CD4-positive, CD25-positive, alpha-beta regulatory T cell (primary cell): ENCODE results near the gene XYLT1. TPM values are rescaled to one million over a fixed set of nuclear protein-coding genes. Genes with fewer than 3 reads are reported as not detected.

ENCODE experiments used
- ATAC-seq, 2 donors: fragments of 150-1000 bp; cut with Tn5 transposase; one replicate each; pipeline ENCODE4 v1.10.0; 2021; ENCODE audit warnings: low read depth in 2 of 2, moderate number of reproducible peaks in 2 of 2, moderate library complexity in 1 of 2
- DNase-seq, 3 donors: peaks; one replicate each; pipeline versions ENCODE4 v3.0.0 to v3.0.0-alpha.2; 2012 to 2022; ENCODE audit warnings: mixed read lengths in 1 of 3
- H3K27ac ChIP-seq: one replicate; pipeline ENCODE4 v1.7.0; 2013; ENCODE audit warnings: mild to moderate bottlenecking, low read length; ENCODE audit not compliant: insufficient read depth, poor library complexity, severe bottlenecking
- H3K27me3 ChIP-seq: one replicate; pipeline ENCODE4 v1.7.0; 2013; ENCODE audit warnings: low read length; ENCODE audit not compliant: control insufficient read depth, insufficient read depth
- H3K36me3 ChIP-seq: one replicate; pipeline ENCODE4 v1.7.0; 2013; ENCODE audit warnings: mild to moderate bottlenecking, low read length, moderate library complexity; ENCODE audit not compliant: control insufficient read depth, insufficient read depth
- H3K4me1 ChIP-seq: 2 replicates; pipeline ENCODE4 v1.7.0; 2013; ENCODE audit warnings: mild to moderate bottlenecking, low read length; ENCODE audit not compliant: insufficient read depth, control insufficient read depth, poor library complexity, severe bottlenecking
- H3K4me3 ChIP-seq: one replicate; pipeline ENCODE4 v1.7.0; 2013; ENCODE audit warnings: low read depth, mild to moderate bottlenecking, low read length, moderate library complexity
- H3K9me3 ChIP-seq, 2 experiments: 1 replicate in 1 of 2; 2 replicates in 1 of 2; pipeline ENCODE4 v1.7.0; 2013; ENCODE audit warnings: low read length in 2 of 2, mild to moderate bottlenecking in 1 of 2, moderate library complexity in 1 of 2; ENCODE audit not compliant: control insufficient read depth in 2 of 2
- H3K27ac Mint-ChIP-seq, 3 donors: one replicate each; pipeline ENCODE4 v1.8.0; 2020 to 2022; ENCODE audit warnings: mild to moderate bottlenecking in 3 of 3, mixed read lengths in 3 of 3, moderate library complexity in 2 of 3
- H3K27me3 Mint-ChIP-seq: one replicate; pipeline ENCODE4 v1.8.0; 2022; ENCODE audit warnings: mild to moderate bottlenecking, mixed read lengths
- H3K36me3 Mint-ChIP-seq: one replicate; pipeline ENCODE4 v1.8.0; 2020; ENCODE audit warnings: mixed read lengths
- H3K4me1 Mint-ChIP-seq, 4 donors: one replicate each; pipeline ENCODE4 v1.8.0; 2020 to 2022; ENCODE audit warnings: mixed read lengths in 4 of 4, mild to moderate bottlenecking in 1 of 4
- H3K4me3 Mint-ChIP-seq, 4 donors: one replicate each; pipeline ENCODE4 v1.8.0; 2020 to 2022; ENCODE audit warnings: mild to moderate bottlenecking in 4 of 4, mixed read lengths in 4 of 4, moderate library complexity in 3 of 4
- H3K9me3 Mint-ChIP-seq, 7 donors: one replicate each; pipeline ENCODE4 v1.8.0; 2020 to 2022; ENCODE audit warnings: mixed read lengths in 7 of 7, mild to moderate bottlenecking in 3 of 7, moderate library complexity in 2 of 7
- polyA plus RNA-seq, 4 donors: library from polyadenylated mRNA; unstranded; fragments of 300-500 nt; fragmentation: Illumina TruSeq; gene quantifications; one replicate each; pipeline ENCODE4 v1.2.3, GENCODE V29; 2021
- total RNA-seq: library from RNA; stranded (reverse); gene quantifications from one replicate; pipeline ENCODE4 v1.2.3, GENCODE V29; 2022

Gene XYLT1
- total and polyA plus RNA-seq, 5 donors from 2014 or later: 0.68 to 26.3 (median 3.1) TPM

DNA sequence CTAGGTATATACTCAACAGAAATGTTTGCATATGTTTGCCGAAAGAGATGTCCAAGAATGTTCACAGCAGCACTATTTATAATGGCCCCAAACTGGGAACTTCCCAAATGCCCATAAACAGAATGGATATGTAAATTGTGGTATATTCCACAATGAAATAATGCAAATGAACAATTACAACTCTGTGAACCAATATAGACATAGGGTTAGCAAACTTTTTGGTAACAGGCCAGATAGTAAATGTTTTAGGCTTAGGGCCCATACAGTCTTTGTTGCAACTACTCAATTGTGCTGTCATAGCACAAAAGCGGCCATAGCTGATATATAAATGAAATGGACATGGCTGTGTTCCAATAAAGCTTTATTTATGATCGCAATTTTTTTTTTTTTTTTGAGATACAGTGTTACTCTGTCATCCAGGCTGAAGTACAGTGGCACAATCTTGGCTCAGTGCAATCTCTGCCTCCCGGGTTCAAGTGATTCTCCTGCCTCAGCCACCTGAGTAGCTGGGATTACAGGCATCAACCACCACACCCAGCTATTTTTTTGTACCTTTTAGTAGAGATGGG, 16.5 kb downstream of the XYLT1 start:
- Histone ChIP-seq H3K4me1 (peaks cover 31% of the 10 kb centered on the region), H3K27ac (no peak overlapping the region), H3K27me3 (no peaks in the 10 kb centered on the region), H3K36me3 (peaks cover 2% of the 10 kb centered on the region), H3K4me3 (no peak overlapping the region), H3K9me3 (no peaks in the 10 kb centered on the region)
- DNase-seq (no peak), ATAC-seq (no peak)
- Mint-ChIP-seq H3K9me3 (no peaks in the 10 kb centered on the region), H3K36me3 (peaks cover 3% of the 10 kb centered on the region), H3K27me3 (no peaks in the 10 kb centered on the region), H3K27ac (no peak overlapping the region), H3K4me3 (no peak overlapping the region), H3K4me1 (peaks cover 23 to 47% (median 45%) of the 10 kb centered on the region in 4 donors)

GRCh38 chr16:17453364-17454038, 17.3 kb downstream of the XYLT1 start:
- Mint-ChIP-seq H3K36me3 (peaks cover 3% of the 10 kb centered on the region), H3K9me3 (no peaks in the 10 kb centered on the region), H3K27ac (peak overlapping the region in 1 of 3 donors; percentile 42), H3K4me1 (peaks cover 23 to 52% (median 50%) of the 10 kb centered on the region in 4 donors), H3K27me3 (no peaks in the 10 kb centered on the region), H3K4me3 (no peak overlapping the region)
- no peak overlapping the region for H3K27ac ChIP-seq
- peaks cover 2% of the 10 kb centered on the region for H3K36me3 ChIP-seq
- H3K4me3 ChIP-seq: no peak overlapping the region
- DNase-seq (no peak), ATAC-seq (no peak)
- H3K9me3 ChIP-seq: no peaks in the 10 kb centered on the region
- no peaks in the 10 kb centered on the region for H3K27me3 ChIP-seq
- H3K4me1 ChIP-seq: peaks cover 38% of the 10 kb centered on the region

GRCh38 chr16:17452922-17453321, 17.8 kb downstream of the XYLT1 start:
- H3K27me3 Mint-ChIP-seq: no peaks in the 10 kb centered on the region
- no peaks in the 10 kb centered on the region for H3K27me3 ChIP-seq
- peaks cover 44% of the 10 kb centered on the region for H3K4me1 ChIP-seq
- H3K36me3 ChIP-seq: peaks cover 2% of the 10 kb centered on the region
- H3K9me3 ChIP-seq: no peaks in the 10 kb centered on the region
- H3K36me3 Mint-ChIP-seq: peaks cover 3% of the 10 kb centered on the region
- ATAC-seq: no peak
- no peak overlapping the region for H3K4me3 Mint-ChIP-seq
- H3K9me3 Mint-ChIP-seq: no peaks in the 10 kb centered on the region
- no peak overlapping the region for H3K4me3 ChIP-seq
- H3K27ac ChIP-seq: no peak overlapping the region
- peaks cover 19 to 55% (median 51%) of the 10 kb centered on the region in 4 donors for H3K4me1 Mint-ChIP-seq
- H3K27ac Mint-ChIP-seq: peak overlapping the region; percentile 38 to 61 (median 42)
- DNase-seq: no peak

DNA sequence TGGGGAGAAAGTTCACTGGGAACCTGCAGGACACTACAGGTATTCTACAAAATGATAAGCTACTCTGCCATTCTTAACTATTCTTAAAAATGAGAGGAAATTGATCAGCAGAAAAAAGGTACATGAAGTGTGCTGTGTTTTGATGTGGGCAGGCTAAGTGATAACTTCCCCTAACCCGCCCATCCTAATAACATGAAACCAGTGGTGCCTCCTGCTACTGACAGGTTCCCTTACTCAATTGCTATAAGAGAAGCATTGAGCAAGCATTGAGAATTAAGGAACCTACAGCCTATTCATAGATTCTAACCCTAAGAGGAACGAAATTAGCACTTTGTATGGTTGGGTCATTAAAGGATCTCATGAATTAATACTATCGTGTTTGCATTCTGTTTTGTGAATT, 18.9 kb downstream of the XYLT1 start:
- Mint-ChIP-seq H3K27me3 (no peaks in the 10 kb centered on the region), H3K27ac (peak overlapping the region; percentile 79 to 92 (median 80))

GRCh38 chr16:17450291-17450690, 20.5 kb downstream of the XYLT1 start:
- H3K9me3 Mint-ChIP-seq: no peaks in the 10 kb centered on the region
- H3K27me3 Mint-ChIP-seq: no peaks in the 10 kb centered on the region
- no peak for DNase-seq
- Histone ChIP-seq H3K27me3 (no peaks in the 10 kb centered on the region), H3K9me3 (no peaks in the 10 kb centered on the region), H3K4me3 (no peak overlapping the region), H3K36me3 (no peaks in the 10 kb centered on the region), H3K4me1 (peaks cover 46% of the 10 kb centered on the region), H3K27ac (no peak overlapping the region)
- H3K36me3 Mint-ChIP-seq: peaks cover 9% of the 10 kb centered on the region
- peak overlapping the region in 3 of 4 donors; percentile 12 to 72 (median 64) for H3K4me3 Mint-ChIP-seq
- peaks cover 18 to 68% (median 52%) of the 10 kb centered on the region in 4 donors for H3K4me1 Mint-ChIP-seq
- no peak for ATAC-seq
- peak overlapping the region in 1 of 3 donors; percentile 80 for H3K27ac Mint-ChIP-seq

More for the DNA sequence above, 18.9 kb downstream of the XYLT1 start:
- Histone ChIP-seq H3K27me3 (no peaks in the 10 kb centered on the region), H3K4me1 (peaks cover 46% of the 10 kb centered on the region), H3K9me3 (no peaks in the 10 kb centered on the region), H3K27ac (peak overlapping the region; percentile 44), H3K4me3 (peak overlapping the region; percentile 49), H3K36me3 (peaks cover 2% of the 10 kb centered on the region)
- Mint-ChIP-seq H3K4me1 (peaks cover 18 to 64% (median 51%) of the 10 kb centered on the region in 4 donors), H3K9me3 (no peaks in the 10 kb centered on the region), H3K4me3 (peak overlapping the region; percentile 35 to 69 (median 59)), H3K36me3 (peaks cover 3% of the 10 kb centered on the region)
- ATAC-seq (peak; percentile 65 to 74), DNase-seq (peak in 2 of 3 donors; percentile 45 to 86)

DNA sequence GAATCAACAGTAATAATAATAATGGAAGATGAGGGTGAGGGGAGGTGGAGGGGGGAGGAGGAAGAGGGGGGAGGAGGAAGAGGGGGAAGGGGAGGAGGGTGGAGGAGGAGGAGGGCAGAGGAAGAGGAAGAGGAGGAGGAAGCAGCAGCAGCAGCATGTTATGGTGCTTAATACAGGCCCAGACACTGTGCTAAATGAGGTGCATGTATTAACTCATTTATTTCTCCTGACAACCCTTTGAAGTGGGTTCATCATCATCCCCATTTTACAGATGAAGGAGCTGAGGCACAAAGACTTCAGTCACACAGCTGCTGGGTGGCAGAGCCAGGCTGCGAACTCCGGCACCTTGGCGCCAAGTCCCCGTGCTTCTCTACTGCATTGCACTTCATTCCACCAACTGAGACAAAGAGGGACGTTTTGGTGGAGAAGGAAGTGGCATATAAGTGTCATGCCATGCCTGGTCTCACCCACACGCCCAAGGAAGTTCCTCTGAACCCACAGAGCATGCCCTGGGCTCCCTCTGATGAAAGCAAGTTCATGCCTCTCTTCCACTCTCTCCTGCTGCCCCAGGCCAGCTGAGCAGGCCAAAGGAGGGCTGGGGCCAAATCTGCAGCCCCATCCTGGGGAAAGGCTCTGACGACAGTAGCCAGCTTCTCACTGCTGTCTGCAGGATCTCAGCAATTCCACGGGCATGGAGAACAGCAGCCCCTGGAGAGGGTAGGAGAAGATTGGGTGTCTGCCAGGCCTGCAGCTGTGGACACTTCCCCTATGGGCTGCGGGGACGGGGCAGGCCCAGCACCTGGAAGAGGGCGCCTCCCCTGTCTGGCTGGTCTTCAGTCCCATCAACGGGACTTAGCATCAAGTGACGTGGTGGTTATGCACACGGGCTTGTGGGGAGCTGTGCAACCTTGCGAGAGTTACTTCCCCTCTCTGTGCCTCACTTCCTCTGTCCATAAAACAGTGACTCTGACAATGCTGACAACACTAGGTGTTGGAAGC, 21.8 kb downstream of the XYLT1 start:
- peaks cover 10% of the 10 kb centered on the region for H3K36me3 Mint-ChIP-seq
- peak overlapping the region; percentile 55 for H3K27ac ChIP-seq

GRCh38 chr16:17447101-17447569, 23.6 kb downstream of the XYLT1 start:
- no peaks in the 10 kb centered on the region for H3K27me3 Mint-ChIP-seq
- no peak for ATAC-seq
- Histone ChIP-seq H3K4me3 (no peak overlapping the region), H3K36me3 (no peaks in the 10 kb centered on the region), H3K27ac (no peak overlapping the region), H3K4me1 (peaks cover 42% of the 10 kb centered on the region), H3K9me3 (no peaks in the 10 kb centered on the region), H3K27me3 (no peaks in the 10 kb centered on the region)
- peaks cover 13% of the 10 kb centered on the region for H3K36me3 Mint-ChIP-seq
- no peaks in the 10 kb centered on the region for H3K9me3 Mint-ChIP-seq
- H3K4me1 Mint-ChIP-seq: peaks cover 13 to 56% (median 42%) of the 10 kb centered on the region in 4 donors
- H3K4me3 Mint-ChIP-seq: peak overlapping the region in 1 of 4 donors; percentile 4
- H3K27ac Mint-ChIP-seq: peak overlapping the region; percentile 38 to 80 (median 69)
- no peak for DNase-seq

More for the DNA sequence above, 21.8 kb downstream of the XYLT1 start:
- Mint-ChIP-seq H3K9me3 (no peaks in the 10 kb centered on the region), H3K27me3 (no peaks in the 10 kb centered on the region), H3K27ac (peak overlapping the region; percentile 80 to 98 (median 93)), H3K4me3 (peak overlapping the region; percentile 11 to 73 (median 60)), H3K4me1 (peaks cover 18 to 68% (median 52%) of the 10 kb centered on the region in 4 donors)
- DNase-seq (peak in 2 of 3 donors; percentile 24 to 78), ATAC-seq (peak; percentile 63 to 66)
- peak overlapping the region; percentile 34 for H3K4me3 ChIP-seq
- H3K4me1 ChIP-seq: peaks cover 46% of the 10 kb centered on the region
- no peaks in the 10 kb centered on the region for H3K36me3 ChIP-seq
- H3K27me3 ChIP-seq: no peaks in the 10 kb centered on the region
- no peaks in the 10 kb centered on the region for H3K9me3 ChIP-seq
